Panc1 (cell line): ENCODE data around the gene ZNF654. TPM values are rescaled to one million over a fixed set of nuclear protein-coding genes. Genes with fewer than 3 reads are reported as not detected.

Source experiments
- ATAC-seq: fragments of 200-7000 bp; cut with Tn5 transposase; 2 replicates; pipeline ENCODE4 v1.9.1; 2020; ENCODE audit warnings: mild to moderate bottlenecking, moderate library complexity
- BruUV-seq: library from RNA; stranded (reverse); fragments of 400-500 nt; replicated peaks from 2 replicates; lab custom pipeline; 2021; lab: Mats Ljungman, UMichigan
- CTCF ChIA-PET: fragments of 300-600 bp; sonication (Branson Sonifier 250); formaldehyde crosslinking; loops from one replicate; lab custom pipeline; 2022; ENCODE audit warnings: antibody characterized with exemption; lab: Charles Lee
- POLR2A ChIA-PET: fragments of 300-600 bp; sonication (Branson Sonifier 250); formaldehyde crosslinking; loops from one replicate; lab custom pipeline; 2022; ENCODE audit warnings: antibody characterized with exemption; lab: Charles Lee
- DNase-seq: peaks from one replicate; pipeline ENCODE4 v3.0.0-alpha.2; 2010; ENCODE audit warnings: low read depth, low spot score
- H3K27ac ChIP-seq: 2 replicates; pipeline ENCODE4 v1.5.1; 2011; ENCODE audit warnings: mild to moderate bottlenecking, low read length, inconsistent platforms
- H3K27me3 ChIP-seq: fragments of 200-500 bp; sonication (Bioruptor generic); 2 replicates; pipeline ENCODE4 v1.6.0; 2014; ENCODE audit warnings: low read length, inconsistent platforms; ENCODE audit not compliant: control insufficient read depth, insufficient read depth
- H3K36me3 ChIP-seq: fragments of 200-500 bp; sonication (Bioruptor generic); 2 replicates; pipeline ENCODE4 v1.5.1; 2014; ENCODE audit warnings: inconsistent platforms, mild to moderate bottlenecking, low read length, moderate library complexity; ENCODE audit not compliant: control insufficient read depth, insufficient read depth
- H3K4me1 ChIP-seq: 2 replicates; pipeline ENCODE4 v1.5.1; 2011; ENCODE audit warnings: inconsistent platforms, mild to moderate bottlenecking, low read length, moderate library complexity; ENCODE audit not compliant: control insufficient read depth, insufficient read depth
- H3K4me3 ChIP-seq, 2 experiments: 2 replicates each; pipeline ENCODE4 v1.5.1; 2011 to 2012; ENCODE audit warnings: low read depth in 2 of 2, low read length in 2 of 2, mild to moderate bottlenecking in 2 of 2, inconsistent platforms in 1 of 2, moderate library complexity in 1 of 2
- H3K9me3 ChIP-seq: fragments of 200-500 bp; sonication (Bioruptor generic); 2 replicates; pipeline ENCODE4 v1.5.1; 2014; ENCODE audit warnings: low read depth, mild to moderate bottlenecking, inconsistent platforms, low read length, moderate library complexity; ENCODE audit not compliant: control insufficient read depth, insufficient read depth
- POLR2AphosphoS5 ChIP-seq: IDR thresholded peaks from 2 replicates; pipeline ENCODE4 v1.6.1; 2012; ENCODE audit warnings: mild to moderate bottlenecking, low read depth, low read length, moderate library complexity
- SIN3A ChIP-seq: IDR thresholded peaks from 2 replicates; pipeline ENCODE4 v1.6.1; 2012; ENCODE audit warnings: low read depth, mild to moderate bottlenecking, low read length, moderate library complexity, borderline replicate concordance; ENCODE audit not compliant: insufficient read depth
- TCF7L2 ChIP-seq: IDR thresholded peaks from 2 replicates; pipeline ENCODE4 v1.6.1; 2011; ENCODE audit warnings: mild to moderate bottlenecking, low read depth, low read length, inconsistent platforms
- in situ Hi-C: cut with HindIII; loops from 2 replicates; pipeline ENCODE4 v1.10.0; 2016; ENCODE audit warnings: low sequenced_read_pairs, low pct_unique_long_range_greater_than_20kb
- intact Hi-C: fragments of 100-400 bp; cut with micrococcal nuclease; formaldehyde crosslinking; loops from one replicate; pipeline ENCODE4 v1.10.0; 2022; ENCODE audit not compliant: unreplicated experiment
- total RNA-seq: library from RNA; stranded (reverse); gene quantifications from one replicate; pipeline ENCODE4 v1.2.1, GENCODE V29; 2021; ENCODE audit not compliant: unreplicated experiment
- TF ChIP-seq, protein P1 (sequence below): fragments of 450-650 bp; IDR thresholded peaks from 2 replicates; pipeline ENCODE4 v1.5.1; 2017; ENCODE audit warnings: mild to moderate bottlenecking
- TF ChIP-seq, protein P2 (sequence below), 2 experiments: IDR thresholded peaks; 2 replicates each; pipeline ENCODE4 v1.6.1; 2011 to 2012; ENCODE audit warnings: low read depth in 2 of 2, control low read depth in 1 of 2, low read length in 1 of 2, mild to moderate bottlenecking in 1 of 2, moderate library complexity in 1 of 2; ENCODE audit not compliant: insufficient read depth in 1 of 2

Gene ZNF654
- total RNA-seq, 1 experiment from 2014 or later: 10.0 TPM

DNA sequence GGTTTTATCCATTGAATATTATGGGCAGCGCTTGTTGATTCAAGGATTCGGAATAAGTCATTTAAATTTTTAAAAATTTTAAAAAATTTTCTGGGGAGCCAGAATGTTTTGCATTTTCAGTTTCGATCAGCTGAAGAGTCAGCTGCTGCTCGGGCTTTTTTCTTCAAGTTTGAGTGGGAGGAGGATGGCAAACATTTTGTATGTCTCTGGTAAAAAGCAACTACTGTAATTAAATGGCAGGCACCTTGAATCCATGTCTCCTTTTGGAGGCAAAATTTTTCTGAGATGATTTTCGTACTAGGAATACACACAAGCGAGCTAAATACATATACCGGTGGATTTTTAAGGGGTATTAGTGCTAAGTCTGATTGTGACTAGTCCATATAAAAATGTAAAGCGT, 91.3 kb downstream of the ZNF654 start:
- H3K36me3 ChIP-seq: peaks cover 2% of the 10 kb centered on the region; the same call in 1 of the 2 replicates
- no TSS peak for BruUV-seq
- no peaks in the 10 kb centered on the region for H3K9me3 ChIP-seq
- POLR2A ChIA-PET: no interaction called here
- no peak for ATAC-seq
- intact Hi-C loops (no loop called here), in situ Hi-C loops (no loop called here)
- no peaks in the 10 kb centered on the region for H3K27me3 ChIP-seq
- peak overlapping the region; percentile 78 to 96 for H3K4me3 ChIP-seq
- DNase-seq: no peak
- H3K27ac ChIP-seq: peak overlapping the region; percentile 91
- no peak for TF ChIP-seq POLR2AphosphoS5
- TF ChIP-seq, protein P1, sequence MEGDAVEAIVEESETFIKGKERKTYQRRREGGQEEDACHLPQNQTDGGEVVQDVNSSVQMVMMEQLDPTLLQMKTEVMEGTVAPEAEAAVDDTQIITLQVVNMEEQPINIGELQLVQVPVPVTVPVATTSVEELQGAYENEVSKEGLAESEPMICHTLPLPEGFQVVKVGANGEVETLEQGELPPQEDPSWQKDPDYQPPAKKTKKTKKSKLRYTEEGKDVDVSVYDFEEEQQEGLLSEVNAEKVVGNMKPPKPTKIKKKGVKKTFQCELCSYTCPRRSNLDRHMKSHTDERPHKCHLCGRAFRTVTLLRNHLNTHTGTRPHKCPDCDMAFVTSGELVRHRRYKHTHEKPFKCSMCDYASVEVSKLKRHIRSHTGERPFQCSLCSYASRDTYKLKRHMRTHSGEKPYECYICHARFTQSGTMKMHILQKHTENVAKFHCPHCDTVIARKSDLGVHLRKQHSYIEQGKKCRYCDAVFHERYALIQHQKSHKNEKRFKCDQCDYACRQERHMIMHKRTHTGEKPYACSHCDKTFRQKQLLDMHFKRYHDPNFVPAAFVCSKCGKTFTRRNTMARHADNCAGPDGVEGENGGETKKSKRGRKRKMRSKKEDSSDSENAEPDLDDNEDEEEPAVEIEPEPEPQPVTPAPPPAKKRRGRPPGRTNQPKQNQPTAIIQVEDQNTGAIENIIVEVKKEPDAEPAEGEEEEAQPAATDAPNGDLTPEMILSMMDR: no peak
- no peak for TF ChIP-seq TCF7L2
- TF ChIP-seq, protein P2, sequence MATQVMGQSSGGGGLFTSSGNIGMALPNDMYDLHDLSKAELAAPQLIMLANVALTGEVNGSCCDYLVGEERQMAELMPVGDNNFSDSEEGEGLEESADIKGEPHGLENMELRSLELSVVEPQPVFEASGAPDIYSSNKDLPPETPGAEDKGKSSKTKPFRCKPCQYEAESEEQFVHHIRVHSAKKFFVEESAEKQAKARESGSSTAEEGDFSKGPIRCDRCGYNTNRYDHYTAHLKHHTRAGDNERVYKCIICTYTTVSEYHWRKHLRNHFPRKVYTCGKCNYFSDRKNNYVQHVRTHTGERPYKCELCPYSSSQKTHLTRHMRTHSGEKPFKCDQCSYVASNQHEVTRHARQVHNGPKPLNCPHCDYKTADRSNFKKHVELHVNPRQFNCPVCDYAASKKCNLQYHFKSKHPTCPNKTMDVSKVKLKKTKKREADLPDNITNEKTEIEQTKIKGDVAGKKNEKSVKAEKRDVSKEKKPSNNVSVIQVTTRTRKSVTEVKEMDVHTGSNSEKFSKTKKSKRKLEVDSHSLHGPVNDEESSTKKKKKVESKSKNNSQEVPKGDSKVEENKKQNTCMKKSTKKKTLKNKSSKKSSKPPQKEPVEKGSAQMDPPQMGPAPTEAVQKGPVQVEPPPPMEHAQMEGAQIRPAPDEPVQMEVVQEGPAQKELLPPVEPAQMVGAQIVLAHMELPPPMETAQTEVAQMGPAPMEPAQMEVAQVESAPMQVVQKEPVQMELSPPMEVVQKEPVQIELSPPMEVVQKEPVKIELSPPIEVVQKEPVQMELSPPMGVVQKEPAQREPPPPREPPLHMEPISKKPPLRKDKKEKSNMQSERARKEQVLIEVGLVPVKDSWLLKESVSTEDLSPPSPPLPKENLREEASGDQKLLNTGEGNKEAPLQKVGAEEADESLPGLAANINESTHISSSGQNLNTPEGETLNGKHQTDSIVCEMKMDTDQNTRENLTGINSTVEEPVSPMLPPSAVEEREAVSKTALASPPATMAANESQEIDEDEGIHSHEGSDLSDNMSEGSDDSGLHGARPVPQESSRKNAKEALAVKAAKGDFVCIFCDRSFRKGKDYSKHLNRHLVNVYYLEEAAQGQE (IDR thresholded peaks at IDR 0.05; ENCODE audit: insufficient read depth in 1 of 2, low read depth in 2 of 2, low read length in 1 of 2): no peak
- no peak for TF ChIP-seq SIN3A
- CTCF ChIA-PET: no interaction called here
- H3K4me1 ChIP-seq: peaks cover 4% of the 10 kb centered on the region

DNA sequence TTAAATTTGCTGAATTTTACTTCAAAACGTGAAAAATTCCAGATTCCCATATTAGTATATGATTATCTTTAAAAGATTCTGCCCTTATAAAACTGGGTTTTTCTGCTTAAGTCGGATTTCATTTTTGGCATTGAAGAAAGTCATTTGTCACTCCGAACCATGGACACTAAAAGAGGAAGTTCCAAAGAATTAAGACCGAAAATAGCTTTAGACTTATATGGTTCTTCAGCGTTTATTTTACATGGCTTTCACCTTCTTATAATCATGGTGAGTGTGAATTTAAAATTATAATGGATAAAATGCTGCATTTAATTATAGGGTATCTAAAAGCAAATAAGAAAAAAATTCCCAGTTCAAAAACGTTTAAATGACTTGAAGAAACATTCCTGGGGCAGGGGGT, 91.8 kb downstream of the ZNF654 start:
- peak overlapping the region; percentile 91 for H3K27ac ChIP-seq
- no peak for TF ChIP-seq TCF7L2
- TF ChIP-seq SIN3A: no peak
- no peak for TF ChIP-seq POLR2AphosphoS5
- TF ChIP-seq, protein P1: no peak
- TF ChIP-seq, protein P2 (IDR thresholded peaks at IDR 0.05; ENCODE audit: insufficient read depth in 1 of 2, low read depth in 2 of 2, low read length in 1 of 2): no peak
- intact Hi-C loops: no loop called here
- ChIA-PET CTCF (no interaction called here), POLR2A (no interaction called here)
- H3K9me3 ChIP-seq: no peaks in the 10 kb centered on the region
- TSS peak; percentile 67 for BruUV-seq
- peak overlapping the region; percentile 78 to 96 for H3K4me3 ChIP-seq
- peaks cover 4% of the 10 kb centered on the region for H3K4me1 ChIP-seq
- DNase-seq: no peak
- in situ Hi-C loops: no loop called here
- peaks cover 2% of the 10 kb centered on the region; the same call in 1 of the 2 replicates for H3K36me3 ChIP-seq
- no peaks in the 10 kb centered on the region for H3K27me3 ChIP-seq
- ATAC-seq: no peak
